HepG2 (cell line): ENCODE data around the gene ARL15. TPM values are rescaled to one million over a fixed set of nuclear protein-coding genes. Genes with fewer than 3 reads are reported as not detected.

ENCODE experiments used
- ATAC-seq: fragments of 200-7000 bp; cut with Tn5 transposase; 3 replicates; pipeline ENCODE4 v1.9.1; 2020; ENCODE audit warnings: mild to moderate bottlenecking, moderate library complexity
- BruUV-seq: library from RNA; stranded (reverse); fragments of 400-500 nt; replicated peaks from 2 replicates; lab custom pipeline; 2021; lab: Mats Ljungman, UMichigan
- CTCF ChIA-PET: fragments of 300-600 bp; formaldehyde crosslinking; extraction: SDS; loops from one replicate; lab custom pipeline; 2021; ENCODE audit warnings: low total read pairs, inconsistent platforms, low intra/inter-chr PET ratio; lab: Yijun Ruan, JAX
- POLR2A ChIA-PET: fragments of 350-600 bp; sonication (Branson Sonifier 250); formaldehyde crosslinking; loops from one replicate; lab custom pipeline; 2020; ENCODE audit warnings: antibody characterized with exemption, inconsistent platforms; lab: Yijun Ruan, JAX
- DNase-seq: peaks from one replicate; pipeline ENCODE4 v3.0.0-alpha.2; 2015; ENCODE audit warnings: low spot score
- FAIRE-seq: peaks from 3 replicates; lab custom pipeline; 2011; peaks lifted over from hg19 to GRCh38; lab: Jason Lieb, UNC
- H2AFZ ChIP-seq: one replicate; pipeline ENCODE4 v1.6.1; 2011; ENCODE audit warnings: low read length, inconsistent platforms
- H3K27ac ChIP-seq: fragments of 300-600 bp; 3 replicates; pipeline ENCODE4 v1.8.0; 2011; ENCODE audit warnings: mixed run types, mild to moderate bottlenecking, mixed read lengths, low read length, inconsistent platforms; ENCODE audit not compliant: insufficient read depth; ENCODE audit errors: extremely low read length
- H3K27me3 ChIP-seq, 2 experiments: fragments of 200-600 bp in 1 of 2; 2 replicates in 1 of 2; 3 replicates in 1 of 2; pipeline versions ENCODE4 v1.6.0 to v1.8.0; 2011; ENCODE audit warnings: low read length in 2 of 2, mild to moderate bottlenecking in 2 of 2, moderate library complexity in 2 of 2, inconsistent platforms in 1 of 2; ENCODE audit not compliant: insufficient read depth in 2 of 2, control insufficient read depth in 1 of 2
- H3K36me3 ChIP-seq, 2 experiments: fragments of 200-600 bp in 1 of 2; replicated peaks in 1 of 2; 2 replicates in 1 of 2; 3 replicates in 1 of 2; pipeline versions ENCODE4 v1.5.1 to v1.8.0; 2011; ENCODE audit warnings: low read length in 2 of 2, inconsistent platforms in 1 of 2; ENCODE audit not compliant: insufficient read depth in 2 of 2, control insufficient read depth in 1 of 2
- H3K4me1 ChIP-seq: 2 replicates; pipeline ENCODE4 v1.5.1; 2012; ENCODE audit warnings: low read length, inconsistent platforms; ENCODE audit not compliant: insufficient read depth
- H3K4me2 ChIP-seq: 2 replicates; pipeline ENCODE4 v1.6.0; 2011; ENCODE audit warnings: low read depth, low read length, inconsistent platforms
- H3K4me3 ChIP-seq, 3 experiments: fragments of 200-600 bp in 1 of 3; sonication (generic), shearing (Covaris generic) in 1 of 3; replicated peaks in 1 of 3; 2 replicates each; pipeline ENCODE4 v1.5.1; 2011 to 2016; ENCODE audit warnings: low read length in 3 of 3, inconsistent platforms in 2 of 3, low read depth in 2 of 3, mild to moderate bottlenecking in 2 of 3, control low read depth in 1 of 3, mixed read lengths in 1 of 3; ENCODE audit not compliant: insufficient read depth in 1 of 3
- H3K79me2 ChIP-seq: one replicate; pipeline ENCODE4 v1.6.1; 2011; ENCODE audit warnings: low read length, inconsistent platforms; ENCODE audit not compliant: insufficient read depth
- H3K9ac ChIP-seq: 2 replicates; pipeline ENCODE4 v1.6.0; 2011; ENCODE audit warnings: mild to moderate bottlenecking, low read depth, low read length, inconsistent platforms; ENCODE audit not compliant: insufficient read depth
- H3K9me3 ChIP-seq: 2 replicates; pipeline ENCODE4 v1.5.1; 2012; ENCODE audit warnings: mild to moderate bottlenecking, low read length
- H4K20me1 ChIP-seq: 2 replicates; pipeline ENCODE4 v1.6.0; 2011; ENCODE audit warnings: inconsistent platforms, mild to moderate bottlenecking, low read length, moderate library complexity; ENCODE audit not compliant: insufficient read depth
- CEBPG ChIP-seq: IDR thresholded peaks from 2 replicates; pipeline ENCODE4 v1.6.1; 2016
- EP300 ChIP-seq, 3 experiments: sonication (generic) in 1 of 3; formaldehyde crosslinking in 1 of 3; IDR thresholded peaks; 2 replicates each; pipeline versions ENCODE4 v1.5.1 to v1.6.1; 2011 to 2020; ENCODE audit warnings: low read depth in 2 of 3, low read length in 2 of 3, borderline replicate concordance in 1 of 3, improper control_type of control experiment in 1 of 3, mild to moderate bottlenecking in 1 of 3, missing genetic modification reagents in 1 of 3, moderate library complexity in 1 of 3
- FOXK2 ChIP-seq: fragments of 450-650 bp; IDR thresholded peaks from 2 replicates; pipeline ENCODE4 v1.6.1; 2016
- HIVEP1 ChIP-seq: sonication (generic); formaldehyde crosslinking; IDR thresholded peaks from 2 replicates; pipeline ENCODE4 v1.4.0; 2020; ENCODE audit warnings: mild to moderate bottlenecking, missing genetic modification reagents
- PAWR ChIP-seq: sonication (generic); formaldehyde crosslinking; IDR thresholded peaks from 2 replicates; pipeline ENCODE4 v1.4.0; 2020; ENCODE audit warnings: missing genetic modification reagents, mild to moderate bottlenecking, borderline replicate concordance
- RCOR2 ChIP-seq: IDR thresholded peaks from 2 replicates; pipeline ENCODE4 v1.6.1; 2016; ENCODE audit warnings: missing biosample characterization, missing genetic modification reagents
- RXRB ChIP-seq: IDR thresholded peaks from 2 replicates; pipeline ENCODE4 v1.6.1; 2016; ENCODE audit warnings: borderline replicate concordance, missing genetic modification reagents, missing compliant biosample characterization
- SP1 ChIP-seq, 2 experiments: fragments of 450-650 bp in 1 of 2; sonication (generic) in 1 of 2; formaldehyde crosslinking in 1 of 2; IDR thresholded peaks; 2 replicates each; pipeline versions ENCODE4 v1.4.0 to v1.6.1; 2016 to 2020; ENCODE audit warnings: missing genetic modification reagents in 1 of 2
- SYNCRIP ChIP-seq: fragments of 200-400 bp; formaldehyde crosslinking; IDR thresholded peaks from 2 replicates; pipeline ENCODE4 v1.6.1; 2018; ENCODE audit warnings: mild to moderate bottlenecking, low read depth, low read length; ENCODE audit not compliant: insufficient read depth
- ZNF614 ChIP-seq: IDR thresholded peaks from 2 replicates; pipeline ENCODE4 v1.6.1; 2018; ENCODE audit warnings: missing biosample characterization, missing genetic modification reagents, inconsistent platforms, borderline replicate concordance
- WGBS: methylation state at CpG from one replicate; pipeline ENCODE4 v1.1.6; 2017; ENCODE audit warnings: low lambda C conversion rate; 5-methylcytosine and 5-hydroxymethylcytosine counted together
- in situ Hi-C: cut with HindIII; loops from 2 replicates; pipeline ENCODE4 v1.10.0; 2017; ENCODE audit warnings: low pct_unique_long_range_greater_than_20kb; ENCODE audit not compliant: extremely low pct_ligation_motif_present
- intact Hi-C: fragments of 100-400 bp; cut with micrococcal nuclease; formaldehyde crosslinking; loops from one replicate; pipeline ENCODE4 v1.10.0; 2022; ENCODE audit not compliant: unreplicated experiment
- polyA plus RNA-seq, 8 experiments: library from polyadenylated mRNA; depleted of rRNA in 3 of 8; stranded (reverse) in 7 of 8; unstranded in 1 of 8; fragments of >200 nt; fragmentation: Illumina TruSeq in 4 of 8; extraction: Trizol in 4 of 8; gene quantifications; 2 replicates each; pipeline versions ENCODE4 v1.2.1 to v1.2.3, GENCODE V29; 2011 to 2016; ENCODE audit warnings: low read depth in 4 of 8, missing spikeins in 1 of 8, mixed read lengths in 1 of 8; ENCODE audit not compliant: insufficient read depth in 1 of 8
- total RNA-seq, 5 experiments: library from RNA; depleted of rRNA; stranded (reverse); fragments of >200 nt; fragmentation: Illumina TruSeq; extraction: Trizol; gene quantifications; 2 replicates each; pipeline ENCODE4 v1.2.3, GENCODE V29; 2016; ENCODE audit warnings: low read depth in 1 of 5
- TF ChIP-seq, protein P1 (sequence below): IDR thresholded peaks from 2 replicates; pipeline ENCODE4 v1.6.1; 2016; ENCODE audit warnings: low read depth
- TF ChIP-seq, protein P2 (sequence below): IDR thresholded peaks from 2 replicates; pipeline ENCODE4 v1.4.0; 2020; ENCODE audit warnings: mild to moderate bottlenecking, missing genetic modification reagents

ARL15 gene
- total and polyA plus RNA-seq, 2 of the 13 experiments (the other 11 are each of a cell fraction or from before 2014, with no cell fraction given): 2.5 to 7.7 TPM

DNA sequence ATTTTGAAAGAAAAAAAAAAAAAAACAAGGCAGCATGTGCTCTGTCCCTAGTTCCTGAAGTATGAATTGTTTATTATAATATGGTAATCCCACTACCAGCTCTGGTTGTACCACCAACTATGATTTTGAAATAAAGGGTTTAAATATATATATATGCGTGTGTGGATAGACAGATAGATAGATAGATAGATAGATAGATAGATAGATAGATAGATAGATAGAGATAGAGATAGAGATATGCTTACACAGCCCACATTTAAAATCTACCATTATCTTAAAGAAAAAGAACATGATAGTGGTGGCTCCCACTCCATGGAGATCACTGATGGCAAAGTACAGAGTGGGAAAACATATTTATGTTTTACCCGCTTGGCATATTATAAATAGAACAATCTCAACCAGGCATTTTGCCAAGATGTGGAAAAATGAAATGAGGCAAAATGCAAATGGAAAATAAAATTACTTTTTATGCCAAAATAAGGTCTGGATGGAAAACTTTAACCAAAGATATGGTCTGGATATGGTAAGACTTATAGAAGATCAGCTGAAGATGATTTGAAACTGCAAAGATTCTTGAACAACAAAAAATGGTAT is 170.0 kb downstream of the ARL15 start:
- POLR2A ChIA-PET: no interaction called here
- in situ Hi-C loops: no loop called here

DNA sequence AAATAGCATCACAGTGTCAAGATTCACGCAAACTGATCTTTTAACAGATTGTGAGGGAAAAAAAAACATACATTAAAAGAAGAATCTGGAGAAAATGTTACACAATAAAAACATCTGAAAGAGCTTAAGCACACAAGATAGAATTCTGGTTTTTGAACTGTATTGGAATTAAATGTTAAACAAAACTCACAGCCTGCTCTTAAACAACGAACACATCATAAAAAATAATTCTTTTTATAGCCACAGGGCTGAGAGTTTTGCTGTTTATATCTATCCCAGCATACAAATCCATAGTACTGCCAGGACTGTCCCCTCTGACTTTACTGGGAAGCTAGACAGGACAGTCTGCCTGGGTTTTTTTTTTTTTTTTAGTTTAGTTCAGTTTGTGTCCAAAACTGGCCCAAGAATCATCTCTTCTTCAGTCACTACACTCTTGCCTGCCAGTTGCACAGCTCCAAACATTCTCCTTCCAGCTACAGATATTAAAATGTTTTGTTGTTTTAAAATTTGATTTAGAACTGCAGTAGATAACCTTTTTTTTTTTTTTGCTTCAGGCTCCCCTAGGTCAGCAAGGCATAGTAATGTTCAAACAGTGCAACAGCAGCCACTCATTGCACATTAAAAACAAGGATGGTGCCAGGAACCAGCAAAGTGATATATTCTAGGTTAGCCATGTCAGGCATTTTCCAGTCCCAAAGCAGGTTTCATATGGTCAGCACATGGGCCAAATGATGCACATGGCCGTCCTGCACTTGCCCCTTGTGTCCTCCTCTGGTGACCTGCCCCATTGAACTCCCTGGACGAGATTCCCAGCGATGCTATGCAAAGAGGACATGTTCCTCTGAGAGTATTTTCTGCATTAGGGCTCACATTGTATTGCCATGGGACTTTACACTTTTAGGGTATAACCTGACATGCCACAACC is 173.6 kb downstream of the ARL15 start:
- BruUV-seq: no TSS peak
- no peak for DNase-seq
- H3K27me3 ChIP-seq: no peaks in the 10 kb centered on the region
- no peaks in the 10 kb centered on the region for H3K4me1 ChIP-seq
- FAIRE-seq: no peak
- H3K4me2 ChIP-seq: no peak overlapping the region
- no peak overlapping the region for H3K4me3 ChIP-seq
- H4K20me1 ChIP-seq: no peaks in the 10 kb centered on the region
- no peak overlapping the region for H3K9ac ChIP-seq
- no peaks in the 10 kb centered on the region for H3K9me3 ChIP-seq
- H3K27ac ChIP-seq: no peak overlapping the region
- in situ Hi-C loops: no loop called here
- H3K36me3 ChIP-seq: no peaks in the 10 kb centered on the region
- ATAC-seq: no peak
- ChIA-PET POLR2A (no interaction called here), CTCF (no interaction called here)
- 57% methylated on average over 5 of the region's 5 CpGs for WGBS
- H2AFZ ChIP-seq: no peak overlapping the region
- intact Hi-C loops: no loop called here
- H3K79me2 ChIP-seq: no peaks in the 10 kb centered on the region
- TF ChIP-seq, protein P1, sequence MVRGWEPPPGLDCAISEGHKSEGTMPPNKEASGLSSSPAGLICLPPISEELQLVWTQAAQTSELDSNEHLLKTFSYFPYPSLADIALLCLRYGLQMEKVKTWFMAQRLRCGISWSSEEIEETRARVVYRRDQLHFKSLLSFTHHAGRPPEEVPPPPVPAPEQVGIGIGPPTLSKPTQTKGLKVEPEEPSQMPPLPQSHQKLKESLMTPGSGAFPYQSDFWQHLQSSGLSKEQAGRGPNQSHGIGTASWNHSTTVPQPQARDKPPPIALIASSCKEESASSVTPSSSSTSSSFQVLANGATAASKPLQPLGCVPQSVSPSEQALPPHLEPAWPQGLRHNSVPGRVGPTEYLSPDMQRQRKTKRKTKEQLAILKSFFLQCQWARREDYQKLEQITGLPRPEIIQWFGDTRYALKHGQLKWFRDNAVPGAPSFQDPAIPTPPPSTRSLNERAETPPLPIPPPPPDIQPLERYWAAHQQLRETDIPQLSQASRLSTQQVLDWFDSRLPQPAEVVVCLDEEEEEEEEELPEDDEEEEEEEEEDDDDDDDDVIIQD: no peak
- TF ChIP-seq, protein P2, sequence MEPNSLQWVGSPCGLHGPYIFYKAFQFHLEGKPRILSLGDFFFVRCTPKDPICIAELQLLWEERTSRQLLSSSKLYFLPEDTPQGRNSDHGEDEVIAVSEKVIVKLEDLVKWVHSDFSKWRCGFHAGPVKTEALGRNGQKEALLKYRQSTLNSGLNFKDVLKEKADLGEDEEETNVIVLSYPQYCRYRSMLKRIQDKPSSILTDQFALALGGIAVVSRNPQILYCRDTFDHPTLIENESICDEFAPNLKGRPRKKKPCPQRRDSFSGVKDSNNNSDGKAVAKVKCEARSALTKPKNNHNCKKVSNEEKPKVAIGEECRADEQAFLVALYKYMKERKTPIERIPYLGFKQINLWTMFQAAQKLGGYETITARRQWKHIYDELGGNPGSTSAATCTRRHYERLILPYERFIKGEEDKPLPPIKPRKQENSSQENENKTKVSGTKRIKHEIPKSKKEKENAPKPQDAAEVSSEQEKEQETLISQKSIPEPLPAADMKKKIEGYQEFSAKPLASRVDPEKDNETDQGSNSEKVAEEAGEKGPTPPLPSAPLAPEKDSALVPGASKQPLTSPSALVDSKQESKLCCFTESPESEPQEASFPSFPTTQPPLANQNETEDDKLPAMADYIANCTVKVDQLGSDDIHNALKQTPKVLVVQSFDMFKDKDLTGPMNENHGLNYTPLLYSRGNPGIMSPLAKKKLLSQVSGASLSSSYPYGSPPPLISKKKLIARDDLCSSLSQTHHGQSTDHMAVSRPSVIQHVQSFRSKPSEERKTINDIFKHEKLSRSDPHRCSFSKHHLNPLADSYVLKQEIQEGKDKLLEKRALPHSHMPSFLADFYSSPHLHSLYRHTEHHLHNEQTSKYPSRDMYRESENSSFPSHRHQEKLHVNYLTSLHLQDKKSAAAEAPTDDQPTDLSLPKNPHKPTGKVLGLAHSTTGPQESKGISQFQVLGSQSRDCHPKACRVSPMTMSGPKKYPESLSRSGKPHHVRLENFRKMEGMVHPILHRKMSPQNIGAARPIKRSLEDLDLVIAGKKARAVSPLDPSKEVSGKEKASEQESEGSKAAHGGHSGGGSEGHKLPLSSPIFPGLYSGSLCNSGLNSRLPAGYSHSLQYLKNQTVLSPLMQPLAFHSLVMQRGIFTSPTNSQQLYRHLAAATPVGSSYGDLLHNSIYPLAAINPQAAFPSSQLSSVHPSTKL: no peak
- TF ChIP-seq CEBPG (CRISPR knock-in tag) (no peak), EP300 (IDR thresholded peaks at IDR 0.05; ENCODE audit: low read depth in 2 of 2, low read length in 2 of 2) (no peak), EP300 (CRISPR knock-in tag; IDR thresholded peaks at IDR 0.05; ENCODE audit: borderline replicate concordance) (no peak), FOXK2 (no peak), RXRB (CRISPR knock-in tag) (no peak), RCOR2 (CRISPR knock-in tag) (no peak), SP1 (IDR thresholded peaks at IDR 0.05) (no peak), SP1 (CRISPR knock-in tag; IDR thresholded peaks at IDR 0.05) (no peak), PAWR (CRISPR knock-in tag) (no peak), ZNF614 (CRISPR knock-in tag) (no peak)

More for the DNA sequence above, 170.0 kb downstream of the ARL15 start:
- Histone ChIP-seq H3K4me3 (no peak overlapping the region), H3K9ac (no peak overlapping the region), H3K79me2 (no peaks in the 10 kb centered on the region), H2AFZ (no peak overlapping the region), H3K4me1 (no peaks in the 10 kb centered on the region), H3K9me3 (no peaks in the 10 kb centered on the region), H3K27me3 (no peaks in the 10 kb centered on the region), H4K20me1 (no peaks in the 10 kb centered on the region), H3K36me3 (no peaks in the 10 kb centered on the region), H3K27ac (no peak overlapping the region), H3K4me2 (no peak overlapping the region)
- intact Hi-C loops: no loop called here
- DNase-seq (no peak), ATAC-seq (no peak), FAIRE-seq (no peak)
- 89% methylated on average over 2 of the region's 2 CpGs for WGBS
- no peak for TF ChIP-seq SYNCRIP
- TF ChIP-seq HIVEP1 (CRISPR knock-in tag): no peak
- CTCF ChIA-PET: no interaction called here
- no TSS peak for BruUV-seq
